Panc1 (cell line): ENCODE data around the gene SND1. TPM values are rescaled to one million over a fixed set of nuclear protein-coding genes. Genes with fewer than 3 reads are reported as not detected.

Experiments used
- ATAC-seq: fragments of 200-7000 bp; cut with Tn5 transposase; 2 replicates; pipeline ENCODE4 v1.9.1; 2020; ENCODE audit warnings: mild to moderate bottlenecking, moderate library complexity
- BruUV-seq: library from RNA; stranded (reverse); fragments of 400-500 nt; replicated peaks from 2 replicates; lab custom pipeline; 2021; lab: Mats Ljungman, UMichigan
- CTCF ChIA-PET: fragments of 300-600 bp; sonication (Branson Sonifier 250); formaldehyde crosslinking; loops from one replicate; lab custom pipeline; 2022; ENCODE audit warnings: antibody characterized with exemption; lab: Charles Lee
- POLR2A ChIA-PET: fragments of 300-600 bp; sonication (Branson Sonifier 250); formaldehyde crosslinking; loops from one replicate; lab custom pipeline; 2022; ENCODE audit warnings: antibody characterized with exemption; lab: Charles Lee
- DNase-seq: peaks from one replicate; pipeline ENCODE4 v3.0.0-alpha.2; 2010; ENCODE audit warnings: low read depth, low spot score
- H3K27ac ChIP-seq: 2 replicates; pipeline ENCODE4 v1.5.1; 2011; ENCODE audit warnings: mild to moderate bottlenecking, low read length, inconsistent platforms
- H3K27me3 ChIP-seq: fragments of 200-500 bp; sonication (Bioruptor generic); 2 replicates; pipeline ENCODE4 v1.6.0; 2014; ENCODE audit warnings: low read length, inconsistent platforms; ENCODE audit not compliant: control insufficient read depth, insufficient read depth
- H3K36me3 ChIP-seq: fragments of 200-500 bp; sonication (Bioruptor generic); 2 replicates; pipeline ENCODE4 v1.5.1; 2014; ENCODE audit warnings: inconsistent platforms, mild to moderate bottlenecking, low read length, moderate library complexity; ENCODE audit not compliant: control insufficient read depth, insufficient read depth
- H3K4me1 ChIP-seq: 2 replicates; pipeline ENCODE4 v1.5.1; 2011; ENCODE audit warnings: inconsistent platforms, mild to moderate bottlenecking, low read length, moderate library complexity; ENCODE audit not compliant: control insufficient read depth, insufficient read depth
- H3K4me3 ChIP-seq, 2 experiments: 2 replicates each; pipeline ENCODE4 v1.5.1; 2011 to 2012; ENCODE audit warnings: low read depth in 2 of 2, low read length in 2 of 2, mild to moderate bottlenecking in 2 of 2, inconsistent platforms in 1 of 2, moderate library complexity in 1 of 2
- H3K9me3 ChIP-seq: fragments of 200-500 bp; sonication (Bioruptor generic); 2 replicates; pipeline ENCODE4 v1.5.1; 2014; ENCODE audit warnings: low read depth, mild to moderate bottlenecking, inconsistent platforms, low read length, moderate library complexity; ENCODE audit not compliant: control insufficient read depth, insufficient read depth
- POLR2AphosphoS5 ChIP-seq: IDR thresholded peaks from 2 replicates; pipeline ENCODE4 v1.6.1; 2012; ENCODE audit warnings: mild to moderate bottlenecking, low read depth, low read length, moderate library complexity
- SIN3A ChIP-seq: IDR thresholded peaks from 2 replicates; pipeline ENCODE4 v1.6.1; 2012; ENCODE audit warnings: low read depth, mild to moderate bottlenecking, low read length, moderate library complexity, borderline replicate concordance; ENCODE audit not compliant: insufficient read depth
- TCF7L2 ChIP-seq: IDR thresholded peaks from 2 replicates; pipeline ENCODE4 v1.6.1; 2011; ENCODE audit warnings: mild to moderate bottlenecking, low read depth, low read length, inconsistent platforms
- in situ Hi-C: cut with HindIII; loops from 2 replicates; pipeline ENCODE4 v1.10.0; 2016; ENCODE audit warnings: low sequenced_read_pairs, low pct_unique_long_range_greater_than_20kb
- intact Hi-C: fragments of 100-400 bp; cut with micrococcal nuclease; formaldehyde crosslinking; loops from one replicate; pipeline ENCODE4 v1.10.0; 2022; ENCODE audit not compliant: unreplicated experiment
- total RNA-seq: library from RNA; stranded (reverse); gene quantifications from one replicate; pipeline ENCODE4 v1.2.1, GENCODE V29; 2021; ENCODE audit not compliant: unreplicated experiment
- TF ChIP-seq, protein P1 (sequence below): fragments of 450-650 bp; IDR thresholded peaks from 2 replicates; pipeline ENCODE4 v1.5.1; 2017; ENCODE audit warnings: mild to moderate bottlenecking
- TF ChIP-seq, protein P2 (sequence below), 2 experiments: IDR thresholded peaks; 2 replicates each; pipeline ENCODE4 v1.6.1; 2011 to 2012; ENCODE audit warnings: low read depth in 2 of 2, control low read depth in 1 of 2, low read length in 1 of 2, mild to moderate bottlenecking in 1 of 2, moderate library complexity in 1 of 2; ENCODE audit not compliant: insufficient read depth in 1 of 2

SND1 gene
- total RNA-seq, 1 experiment from 2014 or later = 176 TPM

DNA sequence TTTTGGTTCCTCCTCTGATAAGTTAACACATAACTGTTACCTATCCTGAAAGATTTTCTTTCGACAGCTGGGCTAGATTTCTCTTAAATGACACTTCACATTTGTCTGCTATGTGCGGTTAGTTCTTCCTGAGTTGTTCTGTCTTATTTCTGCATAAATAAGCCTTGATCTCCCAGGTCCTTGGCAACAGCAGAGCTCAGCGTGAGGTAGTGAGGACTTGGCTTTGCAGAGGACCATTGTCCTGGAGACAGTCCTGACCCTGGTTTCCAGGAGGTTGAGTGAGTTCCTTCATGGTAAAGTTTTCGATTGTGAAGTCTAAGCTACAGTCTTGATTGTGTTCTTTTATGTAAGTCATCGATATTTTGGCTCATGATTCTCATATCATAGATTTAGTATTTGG is 23.7 kb downstream of the SND1 start:
- H3K4me3 ChIP-seq = no peak overlapping the region
- no peaks in the 10 kb centered on the region for H3K27me3 ChIP-seq
- H3K9me3 ChIP-seq = no peaks in the 10 kb centered on the region
- TF ChIP-seq TCF7L2 (no peak), POLR2AphosphoS5 (no peak), SIN3A (no peak)
- TF ChIP-seq, protein P1, sequence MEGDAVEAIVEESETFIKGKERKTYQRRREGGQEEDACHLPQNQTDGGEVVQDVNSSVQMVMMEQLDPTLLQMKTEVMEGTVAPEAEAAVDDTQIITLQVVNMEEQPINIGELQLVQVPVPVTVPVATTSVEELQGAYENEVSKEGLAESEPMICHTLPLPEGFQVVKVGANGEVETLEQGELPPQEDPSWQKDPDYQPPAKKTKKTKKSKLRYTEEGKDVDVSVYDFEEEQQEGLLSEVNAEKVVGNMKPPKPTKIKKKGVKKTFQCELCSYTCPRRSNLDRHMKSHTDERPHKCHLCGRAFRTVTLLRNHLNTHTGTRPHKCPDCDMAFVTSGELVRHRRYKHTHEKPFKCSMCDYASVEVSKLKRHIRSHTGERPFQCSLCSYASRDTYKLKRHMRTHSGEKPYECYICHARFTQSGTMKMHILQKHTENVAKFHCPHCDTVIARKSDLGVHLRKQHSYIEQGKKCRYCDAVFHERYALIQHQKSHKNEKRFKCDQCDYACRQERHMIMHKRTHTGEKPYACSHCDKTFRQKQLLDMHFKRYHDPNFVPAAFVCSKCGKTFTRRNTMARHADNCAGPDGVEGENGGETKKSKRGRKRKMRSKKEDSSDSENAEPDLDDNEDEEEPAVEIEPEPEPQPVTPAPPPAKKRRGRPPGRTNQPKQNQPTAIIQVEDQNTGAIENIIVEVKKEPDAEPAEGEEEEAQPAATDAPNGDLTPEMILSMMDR = no peak
- TF ChIP-seq, protein P2, sequence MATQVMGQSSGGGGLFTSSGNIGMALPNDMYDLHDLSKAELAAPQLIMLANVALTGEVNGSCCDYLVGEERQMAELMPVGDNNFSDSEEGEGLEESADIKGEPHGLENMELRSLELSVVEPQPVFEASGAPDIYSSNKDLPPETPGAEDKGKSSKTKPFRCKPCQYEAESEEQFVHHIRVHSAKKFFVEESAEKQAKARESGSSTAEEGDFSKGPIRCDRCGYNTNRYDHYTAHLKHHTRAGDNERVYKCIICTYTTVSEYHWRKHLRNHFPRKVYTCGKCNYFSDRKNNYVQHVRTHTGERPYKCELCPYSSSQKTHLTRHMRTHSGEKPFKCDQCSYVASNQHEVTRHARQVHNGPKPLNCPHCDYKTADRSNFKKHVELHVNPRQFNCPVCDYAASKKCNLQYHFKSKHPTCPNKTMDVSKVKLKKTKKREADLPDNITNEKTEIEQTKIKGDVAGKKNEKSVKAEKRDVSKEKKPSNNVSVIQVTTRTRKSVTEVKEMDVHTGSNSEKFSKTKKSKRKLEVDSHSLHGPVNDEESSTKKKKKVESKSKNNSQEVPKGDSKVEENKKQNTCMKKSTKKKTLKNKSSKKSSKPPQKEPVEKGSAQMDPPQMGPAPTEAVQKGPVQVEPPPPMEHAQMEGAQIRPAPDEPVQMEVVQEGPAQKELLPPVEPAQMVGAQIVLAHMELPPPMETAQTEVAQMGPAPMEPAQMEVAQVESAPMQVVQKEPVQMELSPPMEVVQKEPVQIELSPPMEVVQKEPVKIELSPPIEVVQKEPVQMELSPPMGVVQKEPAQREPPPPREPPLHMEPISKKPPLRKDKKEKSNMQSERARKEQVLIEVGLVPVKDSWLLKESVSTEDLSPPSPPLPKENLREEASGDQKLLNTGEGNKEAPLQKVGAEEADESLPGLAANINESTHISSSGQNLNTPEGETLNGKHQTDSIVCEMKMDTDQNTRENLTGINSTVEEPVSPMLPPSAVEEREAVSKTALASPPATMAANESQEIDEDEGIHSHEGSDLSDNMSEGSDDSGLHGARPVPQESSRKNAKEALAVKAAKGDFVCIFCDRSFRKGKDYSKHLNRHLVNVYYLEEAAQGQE (IDR thresholded peaks at IDR 0.05; ENCODE audit: insufficient read depth in 1 of 2, low read depth in 2 of 2, low read length in 1 of 2) = no peak
- no peak overlapping the region for H3K27ac ChIP-seq
- ATAC-seq (no peak), DNase-seq (no peak)
- BruUV-seq = no TSS peak
- H3K4me1 ChIP-seq = no peaks in the 10 kb centered on the region
- intact Hi-C loops (no loop called here), in situ Hi-C loops (no loop called here)
- no peaks in the 10 kb centered on the region for H3K36me3 ChIP-seq
- ChIA-PET CTCF (no interaction called here), POLR2A (interaction anchor here (0.6 kb wide), 1 partner anchor 18 kb away, joined by 3 read pairs; no protein-coding TSS in a partner anchor)

DNA sequence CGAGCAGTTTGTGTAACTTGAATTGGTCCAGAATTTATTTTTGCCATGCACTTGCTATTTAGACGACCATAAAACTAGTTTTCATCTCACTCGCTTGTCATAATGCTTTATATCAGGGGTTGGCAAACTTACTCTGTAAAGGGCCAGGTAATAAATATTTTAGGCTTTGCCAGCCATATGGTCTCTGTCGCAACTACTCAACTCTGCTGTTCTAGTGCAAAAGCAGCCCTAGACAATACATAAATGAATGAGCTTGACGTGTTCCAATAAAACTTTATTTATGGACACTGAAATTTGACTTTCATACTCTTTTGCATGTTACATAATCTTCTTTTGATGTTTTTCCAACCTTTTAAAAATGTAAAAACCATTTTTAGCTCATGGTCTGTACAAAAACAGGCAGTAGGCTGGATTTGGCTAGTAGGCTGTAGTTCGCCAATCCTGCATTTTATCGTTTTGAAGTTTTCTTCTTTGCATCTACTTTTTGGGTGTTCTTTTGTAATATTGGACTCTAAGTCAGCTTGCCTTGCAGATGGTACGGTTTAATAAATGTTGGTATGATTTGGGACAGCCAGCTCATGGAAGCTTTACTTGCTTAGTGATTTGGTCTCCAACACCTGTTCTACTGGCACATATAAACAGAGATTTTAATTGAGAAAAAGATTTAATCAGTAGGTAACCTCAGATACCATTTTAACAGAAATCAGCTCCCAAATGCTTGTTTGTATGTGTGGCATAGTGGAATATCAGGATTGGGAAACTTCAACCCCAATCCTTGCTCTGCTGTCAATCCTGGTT is 25.6 kb downstream of the SND1 start:
- POLR2A ChIA-PET = no interaction called here
- intact Hi-C loops = no loop called here
- no TSS peak for BruUV-seq

More for the DNA sequence above, 25.6 kb downstream of the SND1 start:
- no peak for DNase-seq
- H3K9me3 ChIP-seq = no peaks in the 10 kb centered on the region
- no peaks in the 10 kb centered on the region for H3K4me1 ChIP-seq
- in situ Hi-C loops = no loop called here
- CTCF ChIA-PET = no interaction called here
- no peaks in the 10 kb centered on the region for H3K27me3 ChIP-seq
- no peaks in the 10 kb centered on the region for H3K36me3 ChIP-seq
- ATAC-seq = no peak
- no peak for TF ChIP-seq SIN3A
- TF ChIP-seq POLR2AphosphoS5 = no peak
- TF ChIP-seq, protein P1 = no peak
- TF ChIP-seq TCF7L2 = no peak
- TF ChIP-seq, protein P2 (IDR thresholded peaks at IDR 0.05; ENCODE audit: insufficient read depth in 1 of 2, low read depth in 2 of 2, low read length in 1 of 2) = no peak
- H3K27ac ChIP-seq = no peak overlapping the region
- H3K4me3 ChIP-seq = no peak overlapping the region
